AG04450 (cell line): ENCODE measurements around the gene TNRC6B. TPM values are rescaled to one million over a fixed set of nuclear protein-coding genes. Genes with fewer than 3 reads are reported as not detected.

Source experiments
- CTCF ChIA-PET: fragments of 300-600, 350-600 bp; formaldehyde crosslinking; extraction: SDS; loops from one replicate; lab custom pipeline; 2022; ENCODE audit warnings: antibody characterized with exemption, inconsistent platforms; lab: Charles Lee
- POLR2A ChIA-PET: fragments of 350-600 bp; formaldehyde crosslinking; extraction: SDS; loops from one replicate; lab custom pipeline; 2021; ENCODE audit warnings: antibody characterized with exemption, inconsistent platforms; lab: Yijun Ruan, JAX
- DNase-seq: peaks from one replicate; pipeline ENCODE4 v3.0.0-alpha.2; 2011; ENCODE audit warnings: low read depth, low spot score
- H3K27ac ChIP-seq: one replicate; pipeline ENCODE4 v1.5.1; 2012; ENCODE audit warnings: low read depth, low read length, control low read depth
- H3K27me3 ChIP-seq: one replicate; pipeline ENCODE4 v1.6.0; 2012; ENCODE audit warnings: low read length; ENCODE audit not compliant: control insufficient read depth, insufficient read depth
- H3K4me3 ChIP-seq: 2 replicates; pipeline ENCODE4 v1.5.1; 2011; ENCODE audit warnings: mild to moderate bottlenecking, low read depth, low read length, control low read depth
- H3K9me3 ChIP-seq: 2 replicates; pipeline ENCODE4 v1.5.1; 2012; ENCODE audit warnings: low read length; ENCODE audit not compliant: control insufficient read depth, insufficient read depth
- polyA plus RNA-seq: library from polyadenylated mRNA; depleted of rRNA; stranded (reverse); fragments of >200 nt; gene quantifications from 2 replicates; pipeline ENCODE4 v1.2.3, GENCODE V29; 2011
- TF ChIP-seq, protein P1 (sequence below): IDR thresholded peaks from 2 replicates; pipeline ENCODE4 v1.5.1; 2011; ENCODE audit warnings: low read depth, low read length, control low read depth, inconsistent platforms

TNRC6B gene
- polyA plus RNA-seq, 1 experiment = 6.6 TPM

DNA sequence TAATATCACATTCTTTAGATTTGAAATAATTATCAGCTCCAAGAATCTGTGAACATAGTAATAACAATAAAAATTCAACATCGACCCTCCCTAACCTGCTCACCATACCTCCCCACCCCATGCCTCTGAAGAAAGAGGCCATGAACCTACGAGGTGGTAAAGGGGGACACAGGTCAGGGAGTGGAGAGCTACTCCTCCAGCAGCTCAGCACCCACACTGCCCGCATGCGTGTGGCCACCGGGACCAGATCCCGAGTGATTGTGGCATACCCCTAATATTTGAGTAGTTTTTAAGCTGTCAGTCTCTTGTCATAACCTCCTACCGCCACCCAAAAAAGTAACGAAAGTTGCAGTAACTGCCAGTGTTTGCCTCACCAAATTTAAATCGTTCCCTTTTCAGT is 151.7 kb downstream of the TNRC6B start:
- TF ChIP-seq, protein P1, sequence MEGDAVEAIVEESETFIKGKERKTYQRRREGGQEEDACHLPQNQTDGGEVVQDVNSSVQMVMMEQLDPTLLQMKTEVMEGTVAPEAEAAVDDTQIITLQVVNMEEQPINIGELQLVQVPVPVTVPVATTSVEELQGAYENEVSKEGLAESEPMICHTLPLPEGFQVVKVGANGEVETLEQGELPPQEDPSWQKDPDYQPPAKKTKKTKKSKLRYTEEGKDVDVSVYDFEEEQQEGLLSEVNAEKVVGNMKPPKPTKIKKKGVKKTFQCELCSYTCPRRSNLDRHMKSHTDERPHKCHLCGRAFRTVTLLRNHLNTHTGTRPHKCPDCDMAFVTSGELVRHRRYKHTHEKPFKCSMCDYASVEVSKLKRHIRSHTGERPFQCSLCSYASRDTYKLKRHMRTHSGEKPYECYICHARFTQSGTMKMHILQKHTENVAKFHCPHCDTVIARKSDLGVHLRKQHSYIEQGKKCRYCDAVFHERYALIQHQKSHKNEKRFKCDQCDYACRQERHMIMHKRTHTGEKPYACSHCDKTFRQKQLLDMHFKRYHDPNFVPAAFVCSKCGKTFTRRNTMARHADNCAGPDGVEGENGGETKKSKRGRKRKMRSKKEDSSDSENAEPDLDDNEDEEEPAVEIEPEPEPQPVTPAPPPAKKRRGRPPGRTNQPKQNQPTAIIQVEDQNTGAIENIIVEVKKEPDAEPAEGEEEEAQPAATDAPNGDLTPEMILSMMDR = no peak
- H3K4me3 ChIP-seq = no peak overlapping the region
- no peak overlapping the region for H3K27ac ChIP-seq
- DNase-seq = no peak
- ChIA-PET POLR2A (no interaction called here), CTCF (interaction anchor here (1.7 kb wide), 1 partner anchor 19 kb away, joined by 4 read pairs; no protein-coding TSS in a partner anchor)
- H3K27me3 ChIP-seq = no peaks in the 10 kb centered on the region
- no peaks in the 10 kb centered on the region for H3K9me3 ChIP-seq

DNA sequence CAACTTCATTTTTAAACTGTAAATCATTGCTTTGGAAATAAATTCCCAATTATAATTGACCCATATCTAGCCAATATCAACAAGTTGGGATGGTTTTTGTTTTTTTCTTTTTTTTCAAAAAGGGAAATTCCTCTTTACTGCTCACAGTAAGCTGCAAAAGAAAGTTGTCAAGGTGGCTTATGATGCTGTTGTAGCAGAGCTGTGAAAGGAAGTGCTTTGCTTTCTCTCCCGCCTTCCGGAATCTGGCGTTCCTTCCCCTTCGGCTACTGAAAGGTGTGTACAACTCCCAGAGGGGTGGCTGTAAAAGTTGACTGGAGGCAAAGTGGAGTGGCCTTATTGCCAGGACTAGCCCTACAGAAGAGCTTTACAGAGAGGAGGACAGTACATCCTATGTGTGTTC is 152.4 kb downstream of the TNRC6B start:
- Histone ChIP-seq H3K4me3 (no peak overlapping the region), H3K27ac (peak overlapping the region; percentile 13), H3K9me3 (no peaks in the 10 kb centered on the region), H3K27me3 (no peaks in the 10 kb centered on the region)
- no peak for DNase-seq
- TF ChIP-seq, protein P1 = no peak
- ChIA-PET CTCF (interaction anchor here (1.7 kb wide), 1 partner anchor 18 kb away, joined by 4 read pairs; no protein-coding TSS in a partner anchor), POLR2A (no interaction called here)

DNA sequence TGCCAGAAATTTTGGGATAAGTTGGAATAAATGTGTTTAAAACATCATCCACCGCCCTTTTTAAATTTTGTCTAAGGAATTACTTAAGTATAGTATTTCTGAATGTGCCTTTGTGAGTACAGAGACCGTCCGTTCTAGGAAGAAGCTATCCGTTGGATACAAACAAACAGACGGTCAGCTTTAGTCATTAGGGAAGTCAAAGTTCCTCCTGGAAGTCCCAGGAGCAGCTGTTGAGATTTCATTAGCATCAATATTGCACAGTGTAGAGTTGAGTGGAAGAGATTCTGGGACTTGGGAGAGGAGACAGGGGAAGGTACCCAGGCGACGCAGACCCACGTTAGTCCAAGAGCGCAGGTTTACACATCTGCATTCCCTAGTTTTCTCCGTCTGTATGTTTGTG is 152.9 kb downstream of the TNRC6B start:
- Histone ChIP-seq H3K27ac (no peak overlapping the region), H3K27me3 (no peaks in the 10 kb centered on the region), H3K9me3 (no peaks in the 10 kb centered on the region), H3K4me3 (no peak overlapping the region)
- TF ChIP-seq, protein P1 = no peak
- POLR2A ChIA-PET = no interaction called here
- no peak for DNase-seq
- CTCF ChIA-PET = interaction anchor here (1.7 kb wide), 1 partner anchor 18 kb away, joined by 4 read pairs; no protein-coding TSS in a partner anchor

DNA sequence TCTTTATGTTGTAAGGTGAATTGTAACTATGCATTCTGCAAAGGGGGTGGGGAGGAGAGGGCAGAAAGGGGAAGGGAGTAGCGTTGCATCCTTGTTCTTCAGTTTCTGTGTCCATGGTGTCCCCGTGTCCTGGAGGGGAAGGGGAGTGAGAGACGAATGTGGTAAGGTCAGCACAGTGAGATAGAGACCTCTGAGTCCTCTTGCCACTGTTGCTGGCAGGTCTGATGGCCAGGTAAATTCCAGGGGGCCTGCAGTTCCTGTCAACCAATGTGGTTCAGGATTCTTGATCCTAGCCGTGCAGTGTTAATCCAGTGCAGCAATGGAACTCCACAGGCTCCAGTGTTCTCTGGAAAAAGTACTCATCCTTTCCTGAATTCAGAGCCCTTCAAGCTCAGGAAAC is 154.0 kb downstream of the TNRC6B start:
- no peak overlapping the region for H3K4me3 ChIP-seq
- POLR2A ChIA-PET = interaction anchor here (0.7 kb wide), 1 partner anchor 22 kb away, joined by 10 read pairs; no protein-coding TSS in a partner anchor
- H3K27me3 ChIP-seq = no peaks in the 10 kb centered on the region
- H3K9me3 ChIP-seq = no peaks in the 10 kb centered on the region
- peak overlapping the region; percentile 60 for H3K27ac ChIP-seq
- DNase-seq = no peak
- CTCF ChIA-PET = interaction anchor here (0.7 kb wide), 1 partner anchor 32 kb away, joined by 5 read pairs; no protein-coding TSS in a partner anchor
- TF ChIP-seq, protein P1 = no peak

DNA sequence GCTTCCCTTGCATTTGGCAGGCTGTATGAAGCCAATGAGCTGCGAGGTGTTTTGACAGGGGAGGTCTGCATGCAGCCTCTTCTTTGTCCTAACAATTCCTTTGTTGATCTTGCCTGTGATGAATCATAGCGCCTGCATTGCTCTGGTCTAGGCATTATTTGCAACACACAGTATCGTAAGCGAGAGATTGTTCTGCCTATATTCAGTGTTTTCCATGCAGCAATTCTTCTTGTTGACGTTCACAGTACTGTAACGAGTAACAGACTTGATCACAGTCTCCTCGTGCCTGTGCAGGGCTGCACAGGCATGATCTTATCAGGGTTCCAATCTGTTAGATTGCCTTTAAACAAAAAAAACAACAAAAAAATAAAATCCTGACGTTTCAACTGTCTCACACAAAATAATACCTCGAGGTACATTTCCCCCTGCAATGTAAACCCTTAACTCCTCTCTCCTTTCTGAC is 154.6 kb downstream of the TNRC6B start:
- Histone ChIP-seq H3K27ac (peak overlapping the region; percentile 60), H3K4me3 (no peak overlapping the region), H3K27me3 (no peaks in the 10 kb centered on the region), H3K9me3 (no peaks in the 10 kb centered on the region)
- TF ChIP-seq, protein P1 = no peak
- DNase-seq = peak; percentile 63
- ChIA-PET POLR2A (no interaction called here), CTCF (no interaction called here)
